ENCODE data around the gene IL11.

The IL11 gene

GRCh38 chr19:55369653-55370304 lies 484 bp downstream of the IL11 start:
- DNase-seq, result no peak

- DNase-seq, result peak; percentile 53
Measured at GRCh38 chr19:55368701-55369563, 1.3 kb downstream of the IL11 start.

- no peak for DNase-seq
Measured at GRCh38 chr19:55368106-55368505, 2.2 kb downstream of the IL11 start.

GRCh38 chr19:55366790-55367189 lies 3.5 kb downstream of the IL11 start:
- no peak for DNase-seq

- DNase-seq, result no peak
Measured at GRCh38 chr19:55365964-55366363, 4.3 kb downstream of the IL11 start.

- no peak for DNase-seq
Measured at GRCh38 chr19:55365245-55365644, 5.0 kb downstream of the IL11 start.

GRCh38 chr19:55362990-55363716 lies 7.1 kb downstream of the IL11 start, which contains the start of gene GARIN5B:
TSS of gene GARIN5B (minus strand) at chr19:55363260. CDS start at chr19:55363066, 194 bp downstream.
- DNase-seq, result no peak

- no peak for DNase-seq
Measured at GRCh38 chr19:55362174-55362989, 7.9 kb downstream of the IL11 start.

GRCh38 chr19:55360902-55361301 lies 9.4 kb downstream of the IL11 start:
- DNase-seq, result no peak

- no peak for DNase-seq
Measured at GRCh38 chr19:55358943-55359908, 11.0 kb downstream of the IL11 start.

GRCh38 chr19:55358493-55358892 lies 11.8 kb downstream of the IL11 start:
- no peak for DNase-seq

GRCh38 chr19:55355213-55355821 lies 14.9 kb downstream of the IL11 start:
- DNase-seq, result no peak

GRCh38 chr19:55354698-55355212 lies 15.5 kb downstream of the IL11 start, which contains the start of gene COX6B2:
TSS of gene COX6B2 (minus strand) at chr19:55354719. CDS start at chr19:55354521, 198 bp downstream.
- no peak for DNase-seq

GRCh38 chr19:55353803-55354697 lies 16.2 kb downstream of the IL11 start:
- DNase-seq, result no peak

- DNase-seq, result no peak
Measured at GRCh38 chr19:55353356-55353802, 16.9 kb downstream of the IL11 start.

- DNase-seq, result no peak
Measured at GRCh38 chr19:55352549-55353145, 17.6 kb downstream of the IL11 start.

- no peak for DNase-seq
Measured at GRCh38 chr19:55352040-55352439, 18.2 kb downstream of the IL11 start.

- no peak for DNase-seq
Measured at GRCh38 chr19:55350620-55351315, 19.5 kb downstream of the IL11 start.
